ENCODE results near the gene HAVCR2.

Gene HAVCR2

DNA sequence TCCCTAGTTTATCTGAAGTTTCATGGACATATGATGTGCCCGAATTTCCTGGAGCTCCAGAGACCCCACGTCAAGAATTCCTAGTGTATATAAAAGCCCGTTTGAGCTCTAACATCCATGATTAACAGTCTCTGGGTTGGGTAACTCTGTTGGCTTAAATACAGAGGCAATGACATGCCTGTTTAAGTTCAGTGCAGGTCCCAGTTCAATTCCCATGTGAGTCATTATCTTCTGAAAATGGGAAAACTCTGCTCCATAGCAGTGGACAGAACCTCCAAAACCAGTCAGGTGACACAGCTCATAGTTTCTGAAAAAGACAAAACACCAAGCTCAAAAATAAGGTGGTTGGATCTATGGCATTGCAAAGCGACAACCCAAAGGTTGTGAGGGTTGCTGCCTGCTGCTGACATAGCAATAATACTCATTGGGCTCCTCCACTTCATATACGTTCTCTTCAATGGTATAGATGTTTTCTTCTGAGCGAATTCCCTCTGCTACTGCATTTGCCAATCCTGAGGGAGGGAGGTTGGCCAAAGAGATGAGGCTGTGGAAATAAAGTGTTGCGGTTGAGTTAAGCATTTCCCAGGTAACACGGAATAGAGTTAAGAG, 22.0 kb downstream of the HAVCR2 start:
- WGBS, 2 experiments (ENCODE audit: insufficient coverage in 2 of 2), result 83 to 94% methylated on average over 5 to 6 of the region's 8 CpGs
- Histone ChIP-seq H3K4me3 (ENCODE audit: extremely low read depth, insufficient read depth, low read length, poor library complexity, severe bottlenecking) (no peak overlapping the region), H3K27ac (ENCODE audit: low read depth, low read length, severe bottlenecking) (no peak overlapping the region)

DNA sequence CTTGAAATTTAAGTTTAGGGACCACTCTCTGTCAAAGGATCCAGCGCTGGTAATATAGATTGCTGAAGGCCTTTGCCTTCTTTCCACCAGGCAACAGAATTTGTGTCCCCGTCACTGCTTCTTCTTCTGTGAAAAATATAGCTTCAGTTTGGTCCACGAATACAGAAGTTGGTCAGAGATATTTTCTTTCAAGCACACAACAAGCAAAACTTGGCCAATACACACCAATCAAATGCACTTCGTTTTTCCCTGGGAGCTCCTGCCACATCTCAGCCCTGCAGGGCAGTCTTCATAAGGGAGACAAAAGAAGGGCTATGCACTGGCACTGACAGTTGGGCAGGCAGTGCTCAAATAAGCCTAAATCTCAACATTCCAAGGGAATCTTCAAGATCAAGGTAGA, 22.9 kb downstream of the HAVCR2 start:
- Histone ChIP-seq H3K4me3 (ENCODE audit: extremely low read depth, insufficient read depth, low read length, poor library complexity, severe bottlenecking) (no peak overlapping the region), H3K27ac (ENCODE audit: low read depth, low read length, severe bottlenecking) (no peak overlapping the region), H3K9me3 (ENCODE audit: control insufficient read depth, low read length) (no peaks in the 10 kb centered on the region), H3K4me1 (ENCODE audit: control insufficient read depth, insufficient read depth, low read length, poor library complexity, severe bottlenecking) (no peaks in the 10 kb centered on the region), H3K36me3 (ENCODE audit: control insufficient read depth, insufficient read depth, low read length) (no peaks in the 10 kb centered on the region)
- 88 to 100% methylated on average over 2 to 3 of the region's 4 CpGs for WGBS, 2 experiments (ENCODE audit: insufficient coverage in 2 of 2)

More for the DNA sequence above, 22.0 kb downstream of the HAVCR2 start:
- no peaks in the 10 kb centered on the region for H3K9me3 ChIP-seq (ENCODE audit: control insufficient read depth, low read length)
- no peaks in the 10 kb centered on the region for H3K36me3 ChIP-seq (ENCODE audit: control insufficient read depth, insufficient read depth, low read length)
- H3K4me1 ChIP-seq (ENCODE audit: control insufficient read depth, insufficient read depth, low read length, poor library complexity, severe bottlenecking), result no peaks in the 10 kb centered on the region

DNA sequence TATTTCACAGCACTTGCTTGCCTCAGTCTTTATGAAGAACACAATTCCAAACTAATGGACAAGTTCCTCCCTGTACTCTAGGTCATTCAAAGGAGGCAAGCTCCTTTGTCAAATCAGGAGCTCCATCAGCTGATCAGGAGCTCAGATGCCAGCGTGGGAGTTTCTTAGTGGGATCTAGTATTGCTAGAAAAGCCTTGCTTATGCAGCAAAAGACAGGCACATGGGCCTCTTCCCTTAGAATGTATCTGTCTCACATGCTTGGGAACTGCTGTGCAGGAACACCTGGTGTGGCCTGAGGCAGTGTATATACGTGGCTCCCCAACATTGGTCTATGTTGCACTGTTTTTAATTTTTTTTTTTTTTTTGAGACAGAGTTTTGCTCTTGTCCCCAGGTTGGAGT, 28.6 kb downstream of the HAVCR2 start:
- WGBS, 2 experiments (ENCODE audit: insufficient coverage in 2 of 2), result 60 to 81% methylated on average over 1 to 2 of the region's 2 CpGs

DNA sequence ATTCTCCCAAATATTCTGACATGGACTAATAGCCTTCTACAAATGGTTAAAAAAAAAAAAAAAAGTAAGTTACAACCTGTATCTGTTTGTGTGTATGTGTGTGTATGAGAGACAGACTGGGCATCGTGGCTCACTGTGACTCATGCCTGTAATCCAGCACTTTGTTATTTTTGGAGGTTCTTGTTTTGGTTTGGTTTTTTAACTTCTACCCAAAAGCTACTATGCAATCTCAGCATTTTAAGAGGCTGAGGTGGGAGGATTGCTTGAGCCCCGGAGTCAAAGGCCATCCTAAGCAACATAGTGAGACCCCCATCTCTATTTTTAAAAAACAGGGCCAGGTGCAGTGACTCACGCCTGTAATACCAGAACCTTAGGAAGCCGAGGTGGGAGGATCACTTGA, 32.3 kb downstream of the HAVCR2 start:
- H3K36me3 ChIP-seq (ENCODE audit: control insufficient read depth, insufficient read depth, low read length), result no peaks in the 10 kb centered on the region
- no peaks in the 10 kb centered on the region for H3K4me1 ChIP-seq (ENCODE audit: control insufficient read depth, insufficient read depth, low read length, poor library complexity, severe bottlenecking)
- 67 to 87% methylated on average over 1 to 3 of the region's 4 CpGs for WGBS, 2 experiments (ENCODE audit: insufficient coverage in 2 of 2)
- H3K27ac ChIP-seq (ENCODE audit: low read depth, low read length, severe bottlenecking), result no peak overlapping the region
- no peak overlapping the region for H3K4me3 ChIP-seq (ENCODE audit: extremely low read depth, insufficient read depth, low read length, poor library complexity, severe bottlenecking)
- no peaks in the 10 kb centered on the region for H3K9me3 ChIP-seq (ENCODE audit: control insufficient read depth, low read length)

More for the DNA sequence above, 28.6 kb downstream of the HAVCR2 start:
- H3K36me3 ChIP-seq (ENCODE audit: control insufficient read depth, insufficient read depth, low read length), result no peaks in the 10 kb centered on the region
- no peaks in the 10 kb centered on the region for H3K4me1 ChIP-seq (ENCODE audit: control insufficient read depth, insufficient read depth, low read length, poor library complexity, severe bottlenecking)
- H3K27ac ChIP-seq (ENCODE audit: low read depth, low read length, severe bottlenecking), result no peak overlapping the region
- no peak overlapping the region for H3K4me3 ChIP-seq (ENCODE audit: extremely low read depth, insufficient read depth, low read length, poor library complexity, severe bottlenecking)
- H3K9me3 ChIP-seq (ENCODE audit: control insufficient read depth, low read length), result no peaks in the 10 kb centered on the region

DNA sequence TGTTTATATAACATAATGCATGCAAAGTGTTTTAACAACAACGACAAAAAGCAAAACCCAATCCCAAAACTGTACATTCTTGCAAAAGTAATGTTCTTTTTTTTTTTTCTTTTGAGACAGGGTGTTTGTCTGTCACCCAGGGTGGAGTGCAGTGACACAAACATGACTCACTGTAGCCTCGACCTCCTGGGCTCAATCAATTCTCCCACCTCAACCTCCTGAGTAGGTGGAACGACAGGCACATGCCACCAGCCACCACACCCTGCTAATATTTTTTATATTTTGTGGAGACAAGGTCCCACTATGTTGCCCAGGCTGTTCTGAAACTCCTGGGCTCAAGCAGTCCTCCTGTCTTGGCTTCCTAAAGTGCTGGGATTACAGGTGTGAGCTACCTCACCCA, 36.3 kb downstream of the HAVCR2 start:
- Histone ChIP-seq H3K36me3 (ENCODE audit: control insufficient read depth, insufficient read depth, low read length) (no peaks in the 10 kb centered on the region), H3K4me3 (ENCODE audit: extremely low read depth, insufficient read depth, low read length, poor library complexity, severe bottlenecking) (no peak overlapping the region), H3K4me1 (ENCODE audit: control insufficient read depth, insufficient read depth, low read length, poor library complexity, severe bottlenecking) (no peaks in the 10 kb centered on the region), H3K9me3 (ENCODE audit: control insufficient read depth, low read length) (no peaks in the 10 kb centered on the region), H3K27ac (ENCODE audit: low read depth, low read length, severe bottlenecking) (no peak overlapping the region)
- WGBS, 2 experiments (ENCODE audit: insufficient coverage in 2 of 2), result 60% methylated on average over 1 of the region's 3 CpGs; no CpG with 5 or more reads in 1 of the 2 experiments

DNA sequence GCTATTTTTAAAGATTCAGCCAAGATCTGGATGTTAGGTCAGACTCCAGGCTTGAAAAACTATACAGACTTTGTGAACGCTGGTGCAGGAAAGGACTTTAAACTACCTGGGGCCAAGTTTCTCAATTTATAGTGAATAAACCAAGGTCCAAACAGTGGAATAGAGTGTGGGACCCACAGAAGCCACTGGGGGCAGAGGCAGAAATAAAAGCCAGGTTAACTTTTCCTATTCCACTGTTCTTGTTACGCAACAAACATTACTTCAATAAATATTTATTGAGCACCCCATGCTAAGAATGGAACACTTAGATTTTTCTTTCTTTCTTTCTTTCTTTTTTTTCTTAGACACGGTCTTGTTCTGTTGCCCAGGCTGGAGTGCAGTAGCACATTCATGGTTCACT, 38.9 kb downstream of the HAVCR2 start:
- H3K36me3 ChIP-seq (ENCODE audit: control insufficient read depth, insufficient read depth, low read length), result no peaks in the 10 kb centered on the region
- 90 to 92% methylated on average over 3 of the region's 3 CpGs for WGBS, 2 experiments (ENCODE audit: insufficient coverage in 2 of 2)
- H3K4me3 ChIP-seq (ENCODE audit: extremely low read depth, insufficient read depth, low read length, poor library complexity, severe bottlenecking), result no peak overlapping the region
- H3K9me3 ChIP-seq (ENCODE audit: control insufficient read depth, low read length), result no peaks in the 10 kb centered on the region
- no peak overlapping the region for H3K27ac ChIP-seq (ENCODE audit: low read depth, low read length, severe bottlenecking)
- no peaks in the 10 kb centered on the region for H3K4me1 ChIP-seq (ENCODE audit: control insufficient read depth, insufficient read depth, low read length, poor library complexity, severe bottlenecking)

DNA sequence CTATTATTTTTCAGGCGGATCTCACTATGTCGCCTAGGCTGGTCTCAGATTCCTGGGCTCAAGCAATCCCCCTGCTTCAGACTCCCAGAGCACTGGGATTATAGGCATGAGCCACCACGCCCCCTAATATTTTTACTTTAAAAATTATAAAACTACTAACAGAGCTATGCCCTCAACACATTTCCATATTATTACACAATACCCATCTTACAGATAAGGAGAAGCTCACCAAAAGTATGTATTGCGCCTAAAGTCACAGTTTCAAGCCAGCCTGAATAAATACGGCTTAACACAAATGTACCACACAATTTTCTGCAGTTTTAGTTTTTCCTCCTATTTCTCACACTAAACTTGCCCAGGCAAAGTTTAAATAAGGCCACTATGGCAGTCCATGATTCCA, 40.1 kb downstream of the HAVCR2 start:
- 79 to 100% methylated on average over 2 to 5 of the region's 5 CpGs for WGBS, 2 experiments (ENCODE audit: insufficient coverage in 2 of 2)
- H3K4me1 ChIP-seq (ENCODE audit: control insufficient read depth, insufficient read depth, low read length, poor library complexity, severe bottlenecking), result no peaks in the 10 kb centered on the region
- H3K36me3 ChIP-seq (ENCODE audit: control insufficient read depth, insufficient read depth, low read length), result no peaks in the 10 kb centered on the region
- H3K9me3 ChIP-seq (ENCODE audit: control insufficient read depth, low read length), result no peaks in the 10 kb centered on the region
- no peak overlapping the region for H3K4me3 ChIP-seq (ENCODE audit: extremely low read depth, insufficient read depth, low read length, poor library complexity, severe bottlenecking)
- no peak overlapping the region for H3K27ac ChIP-seq (ENCODE audit: low read depth, low read length, severe bottlenecking)

DNA sequence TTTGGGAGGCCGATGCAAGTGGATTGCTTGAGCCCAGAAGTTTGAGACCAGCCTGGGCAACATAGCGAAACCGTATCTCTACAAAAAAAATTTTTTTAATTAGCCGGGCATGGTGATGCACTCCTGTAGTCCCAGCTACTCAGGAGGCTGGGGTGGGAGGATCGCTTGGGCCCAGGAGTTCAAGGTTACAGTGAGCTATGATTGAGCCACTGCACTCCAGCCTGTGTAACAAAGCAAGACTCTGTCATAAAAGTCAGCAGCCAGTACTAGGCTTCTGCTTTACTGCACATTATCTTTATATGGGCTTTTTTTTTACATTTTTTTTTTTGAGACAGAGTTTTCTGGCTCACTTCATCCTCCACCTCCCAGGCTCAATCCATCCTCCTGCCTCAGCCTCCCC, 40.5 kb downstream of the HAVCR2 start:
- WGBS, 2 experiments (ENCODE audit: insufficient coverage in 2 of 2), result 93 to 97% methylated on average over 3 to 5 of the region's 5 CpGs
- no peak overlapping the region for H3K4me3 ChIP-seq (ENCODE audit: extremely low read depth, insufficient read depth, low read length, poor library complexity, severe bottlenecking)
- no peak overlapping the region for H3K27ac ChIP-seq (ENCODE audit: low read depth, low read length, severe bottlenecking)
- no peaks in the 10 kb centered on the region for H3K4me1 ChIP-seq (ENCODE audit: control insufficient read depth, insufficient read depth, low read length, poor library complexity, severe bottlenecking)
- no peaks in the 10 kb centered on the region for H3K36me3 ChIP-seq (ENCODE audit: control insufficient read depth, insufficient read depth, low read length)
- no peaks in the 10 kb centered on the region for H3K9me3 ChIP-seq (ENCODE audit: control insufficient read depth, low read length)

DNA sequence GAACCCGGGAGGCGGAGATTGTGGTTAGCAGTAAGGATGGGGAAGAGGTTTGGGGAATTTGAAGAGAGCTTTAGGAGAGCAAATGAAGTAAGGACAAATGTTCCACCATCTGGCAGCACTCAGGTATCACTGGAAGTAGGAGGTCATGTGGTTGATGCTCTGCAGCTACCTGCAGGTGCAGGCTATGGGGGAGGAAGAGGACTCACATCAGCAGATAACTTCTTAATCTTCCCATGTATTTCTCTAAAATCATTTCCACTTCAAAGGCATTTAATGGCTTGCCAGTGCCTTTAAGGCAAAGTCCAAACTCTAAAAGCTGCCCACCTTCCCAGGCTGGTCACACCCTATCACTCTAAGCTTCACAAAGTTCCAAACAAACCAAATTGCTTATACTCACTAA, 41.8 kb downstream of the HAVCR2 start:
- Histone ChIP-seq H3K4me1 (ENCODE audit: control insufficient read depth, insufficient read depth, low read length, poor library complexity, severe bottlenecking) (no peaks in the 10 kb centered on the region), H3K4me3 (ENCODE audit: extremely low read depth, insufficient read depth, low read length, poor library complexity, severe bottlenecking) (no peak overlapping the region), H3K27ac (ENCODE audit: low read depth, low read length, severe bottlenecking) (no peak overlapping the region), H3K36me3 (ENCODE audit: control insufficient read depth, insufficient read depth, low read length) (no peaks in the 10 kb centered on the region), H3K9me3 (ENCODE audit: control insufficient read depth, low read length) (no peaks in the 10 kb centered on the region)
- WGBS, 2 experiments (ENCODE audit: insufficient coverage in 2 of 2), result 67 to 75% methylated on average over 2 of the region's 2 CpGs

DNA sequence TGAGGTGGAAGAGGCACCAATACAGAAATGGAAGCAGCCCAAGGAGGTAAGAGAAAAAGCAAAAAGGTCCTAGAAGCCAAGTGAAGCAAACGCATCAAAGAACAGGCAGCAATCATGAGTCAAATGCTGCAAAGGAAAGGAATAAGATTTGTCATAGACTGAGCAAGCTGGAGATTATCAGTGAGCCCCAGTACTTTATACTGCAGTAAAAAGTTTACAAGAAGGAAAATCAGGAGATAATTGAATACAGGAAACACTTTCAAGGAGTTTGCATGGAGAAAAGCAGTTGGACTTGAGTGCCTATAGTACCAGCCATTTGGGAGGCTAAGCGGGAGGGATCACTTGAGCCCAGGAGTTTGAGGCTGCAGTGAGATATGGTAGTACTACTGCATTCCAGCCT, 42.8 kb downstream of the HAVCR2 start:
- no peaks in the 10 kb centered on the region for H3K9me3 ChIP-seq (ENCODE audit: control insufficient read depth, low read length)

DNA sequence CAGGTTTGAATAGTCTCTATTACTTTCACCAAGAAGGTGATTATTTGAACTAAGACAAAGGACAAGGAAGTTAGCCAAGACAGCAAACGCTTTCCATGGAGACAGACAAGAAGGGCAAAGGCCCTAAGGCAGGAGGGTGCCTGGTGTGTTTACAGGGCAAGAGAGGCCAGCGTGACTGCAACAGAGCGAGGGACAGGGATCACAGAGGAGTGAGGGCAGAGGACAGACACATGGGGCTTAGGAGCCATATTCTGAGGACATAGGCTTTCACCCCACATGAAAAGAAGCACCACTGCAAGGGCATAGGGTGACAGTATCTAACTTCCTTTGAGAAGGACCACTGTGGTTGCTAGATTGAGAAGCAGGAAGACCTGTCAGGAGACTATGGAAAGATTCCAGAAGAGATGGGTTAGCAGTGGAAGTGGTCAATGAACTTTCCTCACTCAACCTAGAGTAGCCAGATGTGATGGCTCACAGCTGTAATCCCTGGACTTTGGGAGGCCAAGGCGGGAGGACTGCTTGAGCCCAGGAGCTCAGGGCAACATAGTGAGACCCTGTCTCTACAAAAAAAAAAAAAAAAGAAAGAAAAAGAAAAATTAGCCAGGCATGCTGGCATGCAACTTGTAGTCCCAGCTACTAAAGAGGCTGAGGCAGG, 44.9 kb downstream of the HAVCR2 start:
- WGBS, 2 experiments (ENCODE audit: insufficient coverage in 2 of 2), result 96% methylated on average over 3 of the region's 4 CpGs; no CpG with 5 or more reads in 1 of the 2 experiments

More for the DNA sequence above, 42.8 kb downstream of the HAVCR2 start:
- H3K4me1 ChIP-seq (ENCODE audit: control insufficient read depth, insufficient read depth, low read length, poor library complexity, severe bottlenecking), result no peaks in the 10 kb centered on the region
- no peak overlapping the region for H3K27ac ChIP-seq (ENCODE audit: low read depth, low read length, severe bottlenecking)
- 96 to 100% methylated on average over 2 of the region's 2 CpGs for WGBS, 2 experiments (ENCODE audit: insufficient coverage in 2 of 2)
- no peaks in the 10 kb centered on the region for H3K36me3 ChIP-seq (ENCODE audit: control insufficient read depth, insufficient read depth, low read length)
- no peak overlapping the region for H3K4me3 ChIP-seq (ENCODE audit: extremely low read depth, insufficient read depth, low read length, poor library complexity, severe bottlenecking)

More for the DNA sequence above, 44.9 kb downstream of the HAVCR2 start:
- Histone ChIP-seq H3K27ac (ENCODE audit: low read depth, low read length, severe bottlenecking) (no peak overlapping the region), H3K4me3 (ENCODE audit: extremely low read depth, insufficient read depth, low read length, poor library complexity, severe bottlenecking) (no peak overlapping the region), H3K4me1 (ENCODE audit: control insufficient read depth, insufficient read depth, low read length, poor library complexity, severe bottlenecking) (no peaks in the 10 kb centered on the region), H3K9me3 (ENCODE audit: control insufficient read depth, low read length) (no peaks in the 10 kb centered on the region), H3K36me3 (ENCODE audit: control insufficient read depth, insufficient read depth, low read length) (no peaks in the 10 kb centered on the region)
